Activated CD4-positive, CD25-positive, alpha-beta regulatory T cell treated with anti-CD3 and anti-CD28 coated beads, Interleukin-2, amount 50 U/mL, for 72 hours (primary cell): Measurements from ENCODE around the gene GMEB2.
"Not testable (repeated sequence)": the region's sequence is repeated elsewhere in the genome, so short reads cannot be mapped to it uniquely, and the experiment has no call there.

Experiments
- DNase-seq: peaks from one replicate; pipeline ENCODE4 v3.0.0; 2021

The GMEB2 gene

GRCh38 chr20:63626424-63627128, at the start of gene GMEB2:
GMEB2 (minus strand) TSS chr20:63627101; CDS start chr20:63619397, 7,704 bp downstream.
- no peak for DNase-seq

DNA sequence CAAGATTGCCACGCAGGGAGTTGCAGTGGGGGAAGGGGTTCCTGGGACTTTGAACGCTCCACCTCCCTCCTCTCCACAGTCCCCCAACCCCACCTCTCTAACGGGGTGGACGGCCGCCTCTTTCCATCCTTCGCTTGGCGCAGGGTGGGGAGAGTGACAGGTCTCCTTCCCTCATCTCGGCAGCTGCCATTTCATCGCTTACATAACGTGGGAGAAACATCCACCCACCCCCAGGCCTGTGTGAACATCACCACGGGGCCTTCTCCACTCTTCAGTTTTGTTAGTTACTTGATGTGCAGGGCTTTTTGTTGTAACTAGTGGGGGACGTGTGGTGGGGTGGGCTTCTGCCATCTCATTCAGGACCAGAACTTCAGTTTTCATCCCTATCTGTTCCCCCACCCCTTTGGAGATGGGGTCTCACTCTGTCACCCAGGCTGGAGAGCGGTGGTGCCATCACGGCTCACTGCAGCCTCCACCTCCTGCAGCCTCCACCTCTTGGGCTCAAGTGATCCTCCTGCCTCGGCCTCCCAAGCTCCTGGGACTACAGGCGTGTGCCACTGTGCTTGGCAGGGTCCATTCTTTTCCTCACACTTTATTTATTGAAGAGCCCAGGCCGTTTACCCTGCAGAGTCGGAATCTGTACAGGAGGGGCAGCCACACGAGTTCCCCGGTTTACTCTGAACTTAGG, 48.9 kb upstream of the GMEB2 start:
- no peak for DNase-seq

DNA sequence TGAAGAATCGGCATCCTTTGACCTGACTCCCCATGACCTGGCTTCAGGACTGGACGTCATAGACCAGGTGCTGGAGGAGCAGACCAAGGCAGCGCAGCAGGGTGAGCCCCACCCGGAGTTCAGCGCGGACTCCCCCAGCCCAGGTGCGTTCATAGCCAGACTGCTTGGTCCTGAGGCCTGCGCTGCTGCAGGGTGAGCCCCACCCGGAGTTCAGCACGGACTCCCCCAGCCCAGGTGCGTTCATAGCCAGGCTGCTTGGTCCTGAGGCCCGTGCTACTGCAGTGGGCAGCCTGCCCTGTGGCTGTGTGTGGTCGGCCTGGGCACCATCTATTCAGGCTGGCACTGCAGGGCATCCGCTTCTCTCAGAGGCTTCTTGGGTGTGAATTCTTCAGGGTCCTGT, 47.0 kb upstream of the GMEB2 start:
- no peak for DNase-seq

GRCh38 chr20:63672666-63673065, 45.8 kb upstream of the GMEB2 start:
- no peak for DNase-seq

GRCh38 chr20:63671695-63672094, 44.8 kb upstream of the GMEB2 start:
- not testable (repeated sequence) for DNase-seq

GRCh38 chr20:63668351-63668750, 41.5 kb upstream of the GMEB2 start:
- no peak for DNase-seq

DNA sequence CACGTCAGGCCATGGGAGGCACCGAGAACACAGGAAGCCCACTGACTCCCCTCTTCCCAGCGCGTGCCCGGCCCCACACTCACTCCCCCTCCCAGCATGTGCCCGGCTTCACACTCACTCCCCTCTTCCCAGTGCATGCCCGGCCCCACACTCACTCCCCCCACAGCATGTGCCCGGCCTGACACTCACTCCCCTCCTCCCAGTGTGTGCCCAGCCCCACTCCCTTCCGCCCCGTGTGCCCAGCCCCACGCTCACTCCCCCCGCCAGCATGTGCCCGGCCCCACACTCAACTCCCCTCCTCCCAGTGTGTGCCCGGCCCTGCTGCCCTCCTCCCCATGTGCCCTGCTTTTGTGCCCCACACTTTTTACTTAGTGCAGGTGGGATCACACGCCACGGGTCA, 41.0 kb upstream of the GMEB2 start:
- DNase-seq = no peak

DNA sequence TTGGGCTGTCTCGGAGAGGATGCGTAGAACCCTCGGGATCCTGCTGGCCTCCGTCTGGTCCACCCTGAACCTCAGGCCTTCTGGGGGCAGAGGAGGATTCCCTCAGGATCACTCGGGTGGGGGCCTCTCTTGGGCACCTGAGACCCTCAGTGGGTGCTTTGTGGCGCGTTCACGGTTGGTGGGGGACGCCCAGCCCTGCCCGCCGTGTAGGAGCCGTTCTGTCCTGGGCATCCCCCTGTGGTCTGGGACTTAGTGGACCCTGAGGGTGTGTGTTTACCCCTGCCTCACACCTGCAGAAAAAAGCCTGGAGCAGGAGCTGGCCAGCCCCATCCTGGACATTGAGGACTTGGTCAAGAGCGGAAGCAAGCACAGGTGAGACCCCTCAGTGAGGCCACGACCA, 38.8 kb upstream of the GMEB2 start:
- DNase-seq = no peak

- no peak for DNase-seq
These were observed 38.1 kb upstream of the GMEB2 start for GRCh38 chr20:63664861-63665594.

GRCh38 chr20:63664143-63664851, 37.4 kb upstream of the GMEB2 start:
- no peak for DNase-seq

DNA sequence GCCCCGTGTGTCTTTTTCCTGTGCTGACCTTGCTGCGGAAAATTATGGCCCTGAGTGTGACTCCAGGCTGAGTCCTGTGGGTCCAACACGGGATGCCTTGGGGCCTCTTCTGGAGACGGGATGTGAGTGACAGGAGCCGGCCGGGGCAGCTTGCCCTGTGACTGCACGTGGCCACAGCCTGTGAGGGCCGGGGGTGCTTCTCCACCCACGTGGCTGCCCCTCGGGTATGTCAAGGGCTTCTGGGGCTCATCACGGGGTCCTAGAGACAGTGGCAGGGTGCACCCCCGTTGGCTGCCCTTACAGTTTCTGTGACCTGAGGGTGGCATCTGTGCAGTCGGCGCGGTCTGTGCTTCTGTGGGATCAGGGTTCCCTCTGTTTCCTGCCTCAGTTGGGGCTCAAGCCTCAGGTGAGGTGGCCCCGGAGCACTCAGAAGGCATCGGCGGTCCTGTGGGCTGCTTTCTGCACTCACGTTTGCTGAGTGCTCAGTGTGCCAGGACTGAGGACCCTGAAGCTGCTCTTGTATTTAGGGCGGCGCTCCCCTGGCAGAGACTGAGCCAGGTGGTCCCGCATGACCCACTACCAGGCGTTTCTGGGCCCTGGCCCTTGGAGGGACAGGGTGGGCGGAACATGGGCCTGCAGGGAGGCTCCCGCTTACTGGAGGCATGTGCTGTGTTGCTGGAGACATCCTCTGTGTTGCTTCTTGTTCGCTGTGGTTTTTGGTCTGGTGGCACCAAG, 36.6 kb upstream of the GMEB2 start:
- no peak for DNase-seq

- DNase-seq = no peak
These were observed 35.9 kb upstream of the GMEB2 start for GRCh38 chr20:63662813-63663189.

GRCh38 chr20:63661959-63662812, 35.3 kb upstream of the GMEB2 start:
- DNase-seq = no peak

GRCh38 chr20:63661108-63661507, 34.2 kb upstream of the GMEB2 start:
- no peak for DNase-seq

DNA sequence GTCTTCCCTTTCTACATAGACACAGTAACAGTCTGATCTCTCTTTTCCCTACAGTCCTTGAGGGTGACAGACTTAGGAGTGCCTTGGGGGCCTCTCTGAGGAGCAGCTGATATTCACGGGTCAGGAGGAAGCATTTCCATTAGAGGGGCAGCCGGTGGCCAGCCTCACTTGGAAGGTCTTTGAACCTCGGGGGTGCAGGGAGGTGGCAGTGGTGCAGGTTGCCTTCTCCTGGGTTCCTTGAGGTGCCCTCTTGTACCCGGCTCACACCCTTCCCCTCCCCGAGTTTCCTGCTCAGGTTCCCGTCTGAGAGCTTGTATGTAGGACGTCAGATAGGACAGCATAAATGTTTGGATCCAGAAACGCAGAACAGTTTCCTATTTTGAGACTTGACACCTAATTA, 33.7 kb upstream of the GMEB2 start:
- DNase-seq = no peak

DNA sequence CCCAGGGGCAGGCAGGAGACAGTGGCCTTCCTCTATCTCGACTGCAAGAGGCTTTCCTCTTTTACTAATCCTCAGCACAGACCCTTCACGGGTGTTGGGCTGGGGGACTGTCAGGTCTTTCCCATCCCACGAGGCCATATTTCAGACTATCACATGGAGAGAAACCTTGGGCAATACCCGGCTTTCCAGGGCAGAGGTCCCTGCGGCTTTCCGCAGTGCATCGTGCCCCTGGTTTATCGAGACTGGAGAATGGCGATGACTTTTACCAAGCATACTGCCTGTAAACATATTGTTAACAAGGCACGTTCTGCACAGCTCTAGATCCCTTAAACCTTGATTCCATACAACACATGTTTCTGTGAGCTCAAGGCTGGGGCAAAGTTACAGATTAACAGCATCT, 33.3 kb upstream of the GMEB2 start:
- not testable (repeated sequence) for DNase-seq

DNA sequence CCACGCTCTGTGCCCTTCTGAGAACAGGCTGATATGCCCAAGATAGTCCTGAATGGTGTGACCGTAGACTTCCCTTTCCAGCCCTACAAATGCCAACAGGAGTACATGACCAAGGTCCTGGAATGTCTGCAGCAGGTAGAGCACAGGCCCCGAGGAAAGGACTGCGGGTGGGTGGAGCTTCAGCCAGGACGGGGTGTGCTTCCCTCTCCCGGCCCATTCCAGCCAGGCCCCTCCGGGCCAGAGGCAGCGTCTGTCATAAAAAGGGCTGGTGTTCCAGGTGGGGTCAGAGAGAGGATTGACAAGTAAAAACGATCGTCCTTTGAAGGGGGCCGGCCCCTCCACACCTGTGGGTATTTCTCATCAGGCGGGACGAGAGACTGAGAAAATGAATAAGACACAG, 32.5 kb upstream of the GMEB2 start:
- no peak for DNase-seq

DNA sequence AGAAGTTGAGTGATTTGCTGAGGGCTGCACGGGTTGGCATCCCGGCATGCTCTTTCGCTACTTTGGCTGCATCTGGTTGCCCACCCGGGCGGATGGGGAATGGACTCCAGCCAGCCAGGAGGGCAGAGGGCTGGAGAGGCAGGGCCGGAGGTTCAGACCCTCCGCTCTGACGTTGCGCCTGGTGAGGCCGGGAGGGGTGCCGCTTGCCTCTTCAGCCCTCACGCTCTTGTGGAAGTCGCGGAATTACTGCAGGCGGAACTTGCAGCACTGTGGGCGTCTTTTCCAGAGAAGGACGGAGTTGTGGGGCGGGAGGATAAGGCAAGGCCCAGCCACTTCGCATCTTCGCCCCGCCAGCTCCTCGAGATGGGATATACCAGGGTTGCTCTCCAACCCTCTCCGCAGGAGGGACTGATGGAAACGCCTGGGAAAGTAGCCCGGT, 31.9 kb upstream of the GMEB2 start:
- DNase-seq = no peak

DNA sequence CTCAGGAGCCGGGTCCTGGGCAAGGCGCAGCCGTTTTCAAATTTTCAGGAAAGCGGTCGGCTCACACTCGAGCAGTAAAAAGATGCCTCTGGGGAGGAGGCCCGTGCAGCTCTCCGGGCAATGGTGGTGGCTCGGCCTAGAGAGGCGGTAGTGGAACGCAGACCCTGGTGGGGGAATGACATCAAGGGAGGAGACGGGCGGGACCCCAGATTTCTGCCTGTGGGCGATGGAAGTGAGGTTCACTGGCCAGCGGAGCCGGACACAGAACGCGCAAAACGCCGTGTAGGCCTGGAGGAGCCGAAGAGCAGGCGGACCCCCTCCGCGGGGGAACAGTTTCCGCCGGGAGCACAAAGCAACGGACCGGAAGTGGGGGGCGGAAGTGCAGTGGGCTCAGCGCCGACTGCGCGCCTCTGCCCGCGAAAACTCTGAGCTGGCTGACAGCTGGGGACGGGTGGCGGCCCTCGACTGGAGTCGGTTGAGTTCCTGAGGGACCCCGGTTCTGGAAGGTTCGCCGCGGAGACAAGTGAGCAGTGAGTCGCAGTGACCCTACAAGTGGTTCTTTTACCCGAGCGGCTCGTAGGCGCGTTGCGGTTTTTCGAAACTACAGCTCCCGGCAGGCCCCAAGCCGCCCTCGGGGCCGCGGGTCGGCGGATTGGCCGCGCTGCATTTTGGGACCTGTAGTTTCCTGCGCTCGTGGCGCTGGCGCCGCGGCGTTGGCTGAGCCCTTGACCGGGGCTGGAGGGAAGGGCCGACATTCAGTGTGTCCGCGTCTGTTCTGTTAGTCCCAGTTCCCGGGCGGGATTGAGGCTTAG, 31.2 kb upstream of the GMEB2 start, which contains the start of gene RTEL1:
RTEL1 (plus strand) TSS at position 376 of the 812 bp plus-strand sequence. CDS start 1,091 bp downstream, outside the sequence.
- peak; percentile 89 for DNase-seq

- DNase-seq = no peak
These were observed 30.5 kb upstream of the GMEB2 start for GRCh38 chr20:63657260-63657936.
